Measurements from ENCODE around the gene MARCHF7. TPM values are rescaled to one million over a fixed set of nuclear protein-coding genes. Genes with fewer than 3 reads are reported as not detected.
A peak's percentile ranks its signal among the peaks of the same experiment; 100 is the strongest.

The MARCHF7 gene
- total RNA-seq, 1 experiment from 2014 or later: 90.7 TPM

GRCh38 chr2:159758686-159759085 is 46.4 kb downstream of the MARCHF7 start:
- H3K4me1 Mint-ChIP-seq (ENCODE audit: low read depth, unreplicated experiment): peaks cover 9% of the 10 kb centered on the region
- peak overlapping the region; percentile 86 for H3K27ac Mint-ChIP-seq (ENCODE audit: unreplicated experiment)
- POLR2A ChIA-PET: interaction anchor here (1.5 kb wide), 1 partner anchor 143 kb away, joined by 8 read pairs; no protein-coding TSS in a partner anchor

GRCh38 chr2:159759577-159759976 is 47.3 kb downstream of the MARCHF7 start:
- intact Hi-C loops (cut with micrococcal nuclease; ENCODE audit: unreplicated experiment): no loop called here
- Mint-ChIP-seq H3K27ac (ENCODE audit: unreplicated experiment) (no peak overlapping the region), H3K4me1 (ENCODE audit: low read depth, unreplicated experiment) (peaks cover 9% of the 10 kb centered on the region), H3K9me3 (ENCODE audit: unreplicated experiment) (no peaks in the 10 kb centered on the region), H3K27me3 (ENCODE audit: insufficient read depth, unreplicated experiment) (no peaks in the 10 kb centered on the region), H3K36me3 (ENCODE audit: insufficient read depth, unreplicated experiment) (peaks cover 77% of the 10 kb centered on the region), H3K4me3 (ENCODE audit: unreplicated experiment) (no peak overlapping the region)
- no peaks in the 10 kb centered on the region for H3K27me3 ChIP-seq (replicated peaks; ENCODE audit: control insufficient read depth, insufficient read depth, low read length)
- no peaks in the 10 kb centered on the region; the same call in none of the 2 replicates for H3K36me3 ChIP-seq (ENCODE audit: control insufficient read depth, insufficient read depth, low read length)
- H3K9me3 ChIP-seq: no peaks in the 10 kb centered on the region
- no peak for TF ChIP-seq CTCF (IDR thresholded peaks at IDR 0.05; ENCODE audit: insufficient read depth in 1 of 2, low read depth in 1 of 2, low read length in 1 of 2, severe bottlenecking in 1 of 2, unreplicated experiment in 1 of 2)
- TSS peak; percentile 20 for BruUV-seq (replicated peaks)
- H3K4me1 ChIP-seq: peaks cover 25% of the 10 kb centered on the region
- no peak overlapping the region for H3K4me3 ChIP-seq (ENCODE audit: low read depth, low read length)
- POLR2A ChIA-PET: interaction anchor here (0.6 to 1.5 kb wide), 2 partner anchors 59 to 144 kb away, joined by 4 to 8 read pairs; no protein-coding TSS in a partner anchor
- CTCF ChIA-PET: interaction anchor here (0.6 to 0.7 kb wide), 2 partner anchors 11 to 263 kb away, joined by 3 read pairs; no protein-coding TSS in a partner anchor
- DNase-seq: no peak

More at GRCh38 chr2:159758686-159759085, 46.4 kb downstream of the MARCHF7 start:
- intact Hi-C loops (cut with micrococcal nuclease; ENCODE audit: unreplicated experiment): no loop called here
- Mint-ChIP-seq H3K4me3 (ENCODE audit: unreplicated experiment) (peak overlapping the region; percentile 10), H3K36me3 (ENCODE audit: insufficient read depth, unreplicated experiment) (peaks cover 68% of the 10 kb centered on the region), H3K27me3 (ENCODE audit: insufficient read depth, unreplicated experiment) (no peaks in the 10 kb centered on the region), H3K9me3 (ENCODE audit: unreplicated experiment) (no peaks in the 10 kb centered on the region)
- Histone ChIP-seq H3K36me3 (ENCODE audit: control insufficient read depth, insufficient read depth, low read length) (no peaks in the 10 kb centered on the region; the same call in none of the 2 replicates), H3K27me3 (replicated peaks; ENCODE audit: control insufficient read depth, insufficient read depth, low read length) (no peaks in the 10 kb centered on the region), H3K4me1 (peaks cover 25% of the 10 kb centered on the region), H3K9me3 (no peaks in the 10 kb centered on the region), H3K4me3 (ENCODE audit: low read depth, low read length) (no peak overlapping the region)
- no peak for TF ChIP-seq CTCF (IDR thresholded peaks at IDR 0.05; ENCODE audit: insufficient read depth in 1 of 2, low read depth in 1 of 2, low read length in 1 of 2, severe bottlenecking in 1 of 2, unreplicated experiment in 1 of 2)
- no TSS peak for BruUV-seq (replicated peaks)
- DNase-seq: peak in 1 of 2 experiments; percentile 65
- CTCF ChIA-PET: interaction anchor here (0.7 kb wide), 1 partner anchor 264 kb away, joined by 3 read pairs; no protein-coding TSS in a partner anchor

- Mint-ChIP-seq H3K27ac (ENCODE audit: unreplicated experiment) (no peak overlapping the region), H3K4me1 (ENCODE audit: low read depth, unreplicated experiment) (peaks cover 9% of the 10 kb centered on the region), H3K27me3 (ENCODE audit: insufficient read depth, unreplicated experiment) (no peaks in the 10 kb centered on the region), H3K36me3 (ENCODE audit: insufficient read depth, unreplicated experiment) (peaks cover 85% of the 10 kb centered on the region), H3K4me3 (ENCODE audit: unreplicated experiment) (no peak overlapping the region), H3K9me3 (ENCODE audit: unreplicated experiment) (no peaks in the 10 kb centered on the region)
- CTCF ChIA-PET: interaction anchor here (0.6 kb wide), 1 partner anchor 768 kb away, joined by 3 read pairs; no protein-coding TSS in a partner anchor
- H3K27me3 ChIP-seq (replicated peaks; ENCODE audit: control insufficient read depth, insufficient read depth, low read length): no peaks in the 10 kb centered on the region
- H3K9me3 ChIP-seq: no peaks in the 10 kb centered on the region
- POLR2A ChIA-PET: no interaction called here
- H3K36me3 ChIP-seq (ENCODE audit: control insufficient read depth, insufficient read depth, low read length): peaks cover 3% of the 10 kb centered on the region
- DNase-seq: no peak
- TF ChIP-seq CTCF (IDR thresholded peaks at IDR 0.05; ENCODE audit: insufficient read depth in 1 of 2, low read depth in 1 of 2, low read length in 1 of 2, severe bottlenecking in 1 of 2, unreplicated experiment in 1 of 2): no peak
- no peak overlapping the region for H3K4me3 ChIP-seq (ENCODE audit: low read depth, low read length)
- intact Hi-C loops (cut with micrococcal nuclease; ENCODE audit: unreplicated experiment): no loop called here
- no TSS peak for BruUV-seq (replicated peaks)
- H3K4me1 ChIP-seq: peaks cover 25% of the 10 kb centered on the region
Measured at GRCh38 chr2:159760326-159760725, 48.0 kb downstream of the MARCHF7 start.

All from Caco-2 (cell line).